ENCODE results near the gene TSC22D3. TPM values are rescaled to one million over a fixed set of nuclear protein-coding genes. Genes with fewer than 3 reads are reported as not detected.
"Not testable (repeated sequence)": the region's sequence is repeated elsewhere in the genome, so short reads cannot be mapped to it uniquely, and the experiment has no call there.

TSC22D3 gene
- total and polyA plus RNA-seq, 9 donors: 39.5 to 82.9 (median 64.3) TPM

GRCh38 chrX:107704587-107704986, 71.0 kb downstream of the TSC22D3 start:
- Histone ChIP-seq H3K4me3 (ENCODE audit: low read length) (no peak overlapping the region), H3K27me3 (ENCODE audit: control insufficient read depth, insufficient read depth, low read length) (peaks cover 17% of the 10 kb centered on the region), H3K4me1 (ENCODE audit: control insufficient read depth, insufficient read depth, low read length) (peaks cover 5% of the 10 kb centered on the region), H3K9me3 (replicated peaks; ENCODE audit: control insufficient read depth, low read depth, low read length) (no peaks in the 10 kb centered on the region), H3K27ac (ENCODE audit: low read length) (no peak overlapping the region), H3K36me3 (ENCODE audit: control insufficient read depth, insufficient read depth, low read length) (no peaks in the 10 kb centered on the region)
- DNase-seq: no peak
- WGBS (ENCODE audit: insufficient coverage): 43% methylated on average over 2 of the region's 2 CpGs

DNA sequence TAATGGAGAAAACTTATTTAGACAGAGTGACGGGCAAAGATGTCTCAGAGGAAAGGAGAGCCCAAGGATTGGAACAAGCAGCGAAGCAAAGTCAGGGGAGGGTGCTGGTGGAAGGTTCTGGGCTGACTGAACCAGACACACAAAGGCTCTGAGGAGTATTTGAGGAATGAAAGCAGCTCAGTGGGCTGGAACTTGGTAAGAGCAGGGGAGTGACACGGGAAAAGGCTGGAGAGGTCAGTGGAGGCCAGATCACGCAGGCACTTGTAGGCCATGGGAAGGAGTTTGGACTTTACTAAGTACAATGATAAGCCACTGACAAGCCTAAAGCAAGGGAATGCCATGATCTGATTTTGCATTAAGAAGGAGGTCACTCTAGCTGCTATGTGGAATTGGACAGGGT, 71.4 kb downstream of the TSC22D3 start:
- Histone ChIP-seq H3K27me3 (ENCODE audit: control insufficient read depth, insufficient read depth, low read length) (peaks cover 17% of the 10 kb centered on the region), H3K36me3 (ENCODE audit: control insufficient read depth, insufficient read depth, low read length) (no peaks in the 10 kb centered on the region), H3K27ac (ENCODE audit: low read length) (no peak overlapping the region), H3K4me1 (ENCODE audit: control insufficient read depth, insufficient read depth, low read length) (peaks cover 5% of the 10 kb centered on the region), H3K9me3 (replicated peaks; ENCODE audit: control insufficient read depth, low read depth, low read length) (no peaks in the 10 kb centered on the region), H3K4me3 (ENCODE audit: low read length) (no peak overlapping the region)
- DNase-seq: no peak
- 67% methylated on average over 4 of the region's 4 CpGs for WGBS (ENCODE audit: insufficient coverage)

DNA sequence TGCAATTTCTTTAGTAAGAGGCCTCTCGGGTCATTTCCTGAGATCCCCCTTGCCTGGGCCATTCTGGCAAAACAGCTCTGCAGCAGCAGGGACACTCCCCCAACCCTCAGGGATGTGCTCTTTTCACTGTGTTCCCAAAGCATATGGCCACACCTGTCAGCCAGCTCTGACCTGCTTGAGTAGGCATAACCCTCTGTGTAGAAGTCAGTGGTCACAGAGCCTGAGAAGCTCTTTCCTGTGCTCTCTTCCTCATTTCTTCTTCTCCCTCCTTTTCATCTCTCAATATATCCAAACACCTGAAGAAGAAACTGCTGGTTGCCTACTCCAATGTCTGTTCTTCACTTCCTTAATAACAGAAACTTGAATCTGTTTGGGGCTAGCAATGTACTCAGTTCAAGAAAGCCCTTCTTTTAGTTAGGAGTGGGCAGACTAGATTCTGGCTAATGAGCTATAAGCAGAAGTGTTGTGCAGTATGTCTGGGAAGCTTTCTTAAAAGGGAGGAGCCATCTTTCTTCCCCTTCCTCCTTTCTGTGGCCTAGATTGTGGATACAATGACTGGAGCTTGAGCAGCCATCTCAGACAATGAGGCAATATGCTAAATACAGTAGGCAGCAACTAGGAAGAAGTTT, 74.0 kb downstream of the TSC22D3 start:
- Histone ChIP-seq H3K4me3 (ENCODE audit: low read length) (no peak overlapping the region), H3K9me3 (replicated peaks; ENCODE audit: control insufficient read depth, low read depth, low read length) (no peaks in the 10 kb centered on the region), H3K36me3 (ENCODE audit: control insufficient read depth, insufficient read depth, low read length) (no peaks in the 10 kb centered on the region), H3K27me3 (ENCODE audit: control insufficient read depth, insufficient read depth, low read length) (peaks cover 15% of the 10 kb centered on the region), H3K27ac (ENCODE audit: low read length) (no peak overlapping the region), H3K4me1 (ENCODE audit: control insufficient read depth, insufficient read depth, low read length) (peaks cover 2% of the 10 kb centered on the region)
- 65% methylated on average over 1 of the region's 1 CpG for WGBS (ENCODE audit: insufficient coverage)
- DNase-seq: no peak

DNA sequence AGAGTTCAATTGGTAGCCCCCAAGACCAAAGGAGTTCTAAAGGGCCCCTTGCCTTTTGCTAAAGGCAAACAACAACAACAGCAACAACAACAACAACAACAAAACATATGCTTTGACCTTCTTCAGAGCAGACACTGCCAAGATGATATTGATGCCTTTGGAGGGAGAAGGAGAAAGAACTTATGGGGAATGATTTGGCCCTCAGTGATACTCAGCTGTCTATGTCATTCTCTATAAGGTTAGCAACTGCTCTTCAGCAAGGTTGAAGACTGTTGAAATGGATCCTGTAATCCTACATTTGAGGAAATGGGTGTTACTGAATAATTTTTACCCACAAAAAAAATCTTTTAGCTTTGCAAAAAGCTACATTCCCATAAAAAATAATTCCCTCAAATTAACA, 74.8 kb downstream of the TSC22D3 start:
- no peak overlapping the region for H3K4me3 ChIP-seq (ENCODE audit: low read length)
- H3K36me3 ChIP-seq (ENCODE audit: control insufficient read depth, insufficient read depth, low read length): no peaks in the 10 kb centered on the region
- H3K27me3 ChIP-seq (ENCODE audit: control insufficient read depth, insufficient read depth, low read length): peaks cover 13% of the 10 kb centered on the region
- DNase-seq: no peak
- H3K27ac ChIP-seq (ENCODE audit: low read length): no peak overlapping the region
- H3K9me3 ChIP-seq (replicated peaks; ENCODE audit: control insufficient read depth, low read depth, low read length): no peaks in the 10 kb centered on the region
- H3K4me1 ChIP-seq (ENCODE audit: control insufficient read depth, insufficient read depth, low read length): peaks cover 2% of the 10 kb centered on the region

- Histone ChIP-seq H3K4me1 (ENCODE audit: control insufficient read depth, insufficient read depth, low read length) (peaks cover 2% of the 10 kb centered on the region), H3K4me3 (ENCODE audit: low read length) (no peak overlapping the region), H3K27ac (ENCODE audit: low read length) (no peak overlapping the region), H3K27me3 (ENCODE audit: control insufficient read depth, insufficient read depth, low read length) (peaks cover 10% of the 10 kb centered on the region), H3K36me3 (ENCODE audit: control insufficient read depth, insufficient read depth, low read length) (no peaks in the 10 kb centered on the region), H3K9me3 (replicated peaks; ENCODE audit: control insufficient read depth, low read depth, low read length) (no peaks in the 10 kb centered on the region)
- DNase-seq: no peak
- WGBS (ENCODE audit: insufficient coverage): 15% methylated on average over 3 of the region's 4 CpGs
Observed at GRCh38 chrX:107700317-107700774, 75.2 kb downstream of the TSC22D3 start.

- peaks cover 2% of the 10 kb centered on the region for H3K4me1 ChIP-seq (ENCODE audit: control insufficient read depth, insufficient read depth, low read length)
- H3K27ac ChIP-seq (ENCODE audit: low read length): no peak overlapping the region
- H3K36me3 ChIP-seq (ENCODE audit: control insufficient read depth, insufficient read depth, low read length): no peaks in the 10 kb centered on the region
- no peak for DNase-seq
- no peak overlapping the region for H3K4me3 ChIP-seq (ENCODE audit: low read length)
- no peaks in the 10 kb centered on the region for H3K9me3 ChIP-seq (replicated peaks; ENCODE audit: control insufficient read depth, low read depth, low read length)
- no CpG with 5 or more reads among the region's 2 CpGs for WGBS (ENCODE audit: insufficient coverage)
- H3K27me3 ChIP-seq (ENCODE audit: control insufficient read depth, insufficient read depth, low read length): peaks cover 7% of the 10 kb centered on the region
Observed at GRCh38 chrX:107699616-107700015, 76.0 kb downstream of the TSC22D3 start.

DNA sequence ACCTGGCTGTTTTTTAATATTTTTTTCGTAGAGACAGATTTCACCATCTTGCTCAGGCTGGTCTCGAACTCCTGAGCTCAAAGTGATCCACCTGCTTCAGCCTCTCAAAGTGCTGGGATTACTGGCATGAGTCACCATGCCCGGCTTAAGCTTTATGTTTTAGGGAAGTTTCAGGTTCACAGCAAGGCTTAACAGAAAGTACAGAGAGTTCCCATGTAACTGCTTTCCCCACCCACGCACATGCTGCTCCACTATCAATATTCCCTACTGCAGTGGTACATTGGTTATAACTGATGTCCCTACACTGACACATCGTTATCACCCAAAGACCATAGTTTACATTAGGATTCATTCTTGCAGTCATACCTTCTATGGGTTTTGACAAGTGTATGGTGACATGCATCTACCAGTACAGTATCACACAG, 84.6 kb downstream of the TSC22D3 start:
- no peak for DNase-seq
- H3K27ac ChIP-seq (ENCODE audit: low read length): no peak overlapping the region
- no peaks in the 10 kb centered on the region for H3K4me1 ChIP-seq (ENCODE audit: control insufficient read depth, insufficient read depth, low read length)
- peaks cover 30% of the 10 kb centered on the region for H3K27me3 ChIP-seq (ENCODE audit: control insufficient read depth, insufficient read depth, low read length)
- H3K9me3 ChIP-seq (replicated peaks; ENCODE audit: control insufficient read depth, low read depth, low read length): no peaks in the 10 kb centered on the region
- H3K4me3 ChIP-seq (ENCODE audit: low read length): no peak overlapping the region
- H3K36me3 ChIP-seq (ENCODE audit: control insufficient read depth, insufficient read depth, low read length): no peaks in the 10 kb centered on the region
- WGBS (ENCODE audit: insufficient coverage): 73% methylated on average over 4 of the region's 5 CpGs

DNA sequence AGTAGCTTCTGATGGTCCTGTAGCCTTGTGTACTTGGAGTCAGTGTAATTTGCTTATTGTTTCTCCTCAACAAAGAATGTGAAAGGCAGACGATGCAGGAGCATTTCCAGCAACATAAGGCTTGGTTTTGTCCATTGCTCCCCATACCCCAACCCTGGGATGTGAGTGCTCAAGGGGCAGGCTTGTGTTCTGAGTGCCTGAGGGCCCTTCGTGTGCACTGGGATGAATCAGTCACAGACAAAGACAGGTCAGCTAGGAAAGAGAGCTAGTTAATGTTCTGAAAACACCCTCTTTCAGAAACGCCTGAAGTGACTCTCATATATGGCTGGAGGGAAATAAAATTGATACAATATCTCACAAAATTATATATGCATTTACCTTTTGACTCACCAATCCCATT, 88.1 kb downstream of the TSC22D3 start:
- peaks cover 52% of the 10 kb centered on the region for H3K27me3 ChIP-seq (ENCODE audit: control insufficient read depth, insufficient read depth, low read length)
- no peak for DNase-seq
- no peaks in the 10 kb centered on the region for H3K9me3 ChIP-seq (replicated peaks; ENCODE audit: control insufficient read depth, low read depth, low read length)
- no peaks in the 10 kb centered on the region for H3K36me3 ChIP-seq (ENCODE audit: control insufficient read depth, insufficient read depth, low read length)
- H3K4me1 ChIP-seq (ENCODE audit: control insufficient read depth, insufficient read depth, low read length): peaks cover 4% of the 10 kb centered on the region
- H3K4me3 ChIP-seq (ENCODE audit: low read length): no peak overlapping the region
- no peak overlapping the region for H3K27ac ChIP-seq (ENCODE audit: low read length)
- no CpG with 5 or more reads among the region's 3 CpGs for WGBS (ENCODE audit: insufficient coverage)

DNA sequence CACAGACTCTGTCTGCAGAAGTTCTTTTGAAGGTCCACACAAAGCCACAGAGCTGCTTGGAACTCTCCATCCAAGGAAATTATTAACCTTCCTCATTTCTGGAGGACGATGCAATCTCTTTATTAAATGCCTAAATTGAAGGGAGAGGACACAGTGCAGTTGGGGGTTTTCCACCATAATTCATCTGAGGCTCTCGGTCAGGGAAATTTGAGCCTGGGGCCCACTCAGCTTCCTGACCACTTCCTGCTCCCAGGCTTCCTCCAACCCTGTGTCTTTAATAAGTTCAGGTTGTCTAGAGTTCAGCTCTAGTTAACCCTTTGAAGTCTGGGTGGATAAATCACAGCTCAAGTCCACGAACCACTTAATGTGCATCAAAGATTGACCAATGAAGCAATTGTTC, 88.8 kb downstream of the TSC22D3 start:
- 83% methylated on average over 1 of the region's 3 CpGs for WGBS (ENCODE audit: insufficient coverage)
- peaks cover 53% of the 10 kb centered on the region for H3K27me3 ChIP-seq (ENCODE audit: control insufficient read depth, insufficient read depth, low read length)

GRCh38 chrX:107686026-107686425, 89.6 kb downstream of the TSC22D3 start:
- 22% methylated on average over 1 of the region's 3 CpGs for WGBS (ENCODE audit: insufficient coverage)
- H3K27ac ChIP-seq (ENCODE audit: low read length): no peak overlapping the region

More for the DNA sequence above, 88.8 kb downstream of the TSC22D3 start:
- Histone ChIP-seq H3K9me3 (replicated peaks; ENCODE audit: control insufficient read depth, low read depth, low read length) (no peaks in the 10 kb centered on the region), H3K36me3 (ENCODE audit: control insufficient read depth, insufficient read depth, low read length) (no peaks in the 10 kb centered on the region), H3K4me1 (ENCODE audit: control insufficient read depth, insufficient read depth, low read length) (peaks cover 4% of the 10 kb centered on the region), H3K4me3 (ENCODE audit: low read length) (no peak overlapping the region), H3K27ac (ENCODE audit: low read length) (no peak overlapping the region)
- DNase-seq: no peak

DNA sequence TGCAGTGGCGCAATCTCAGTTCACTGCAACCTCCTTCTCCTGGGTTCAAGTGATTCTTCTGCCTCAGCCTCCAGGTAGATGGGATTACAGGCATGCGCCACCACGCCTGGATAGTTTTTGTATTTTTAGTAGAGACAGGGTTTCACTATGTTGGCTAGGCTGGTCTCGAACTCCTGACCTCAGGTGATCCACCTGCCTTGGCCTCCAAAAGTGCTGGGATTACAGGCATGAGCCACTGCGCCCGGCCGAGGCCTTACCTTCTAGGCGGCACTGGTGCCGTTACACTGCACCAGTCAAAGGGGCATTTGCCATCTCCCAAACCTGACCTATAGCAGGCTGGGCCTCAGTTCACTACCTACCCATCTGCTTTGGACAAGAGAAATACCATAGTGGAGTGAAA, 90.0 kb downstream of the TSC22D3 start:
- H3K4me3 ChIP-seq (ENCODE audit: low read length); H3K4me1 ChIP-seq (ENCODE audit: control insufficient read depth, insufficient read depth, low read length); DNase-seq; H3K36me3 ChIP-seq (ENCODE audit: control insufficient read depth, insufficient read depth, low read length); H3K27ac ChIP-seq (ENCODE audit: low read length); H3K9me3 ChIP-seq (replicated peaks; ENCODE audit: control insufficient read depth, low read depth, low read length): not testable (repeated sequence)
- 89% methylated on average over 5 of the region's 9 CpGs for WGBS (ENCODE audit: insufficient coverage)
- H3K27me3 ChIP-seq (ENCODE audit: control insufficient read depth, insufficient read depth, low read length): peaks cover 51% of the 10 kb centered on the region

More at GRCh38 chrX:107686026-107686425, 89.6 kb downstream of the TSC22D3 start:
- Histone ChIP-seq H3K9me3 (replicated peaks; ENCODE audit: control insufficient read depth, low read depth, low read length) (no peaks in the 10 kb centered on the region), H3K4me1 (ENCODE audit: control insufficient read depth, insufficient read depth, low read length) (peaks cover 4% of the 10 kb centered on the region), H3K36me3 (ENCODE audit: control insufficient read depth, insufficient read depth, low read length) (no peaks in the 10 kb centered on the region), H3K27me3 (ENCODE audit: control insufficient read depth, insufficient read depth, low read length) (peaks cover 53% of the 10 kb centered on the region), H3K4me3 (ENCODE audit: low read length) (no peak overlapping the region)
- no peak for DNase-seq
